Stimulated activated CD4-positive, alpha-beta T cell treated with anti-CD3 and anti-CD28 coated beads, Interleukin-12 subunit alpha, Interleukin-12 subunit beta, amount 100 ng/mL, for 4 hours (primary cell): ENCODE measurements around the gene SPATA32.

Experiments used
- DNase-seq: peaks from one replicate; pipeline ENCODE4 v3.0.0-alpha.2; 2020

The SPATA32 gene

DNA sequence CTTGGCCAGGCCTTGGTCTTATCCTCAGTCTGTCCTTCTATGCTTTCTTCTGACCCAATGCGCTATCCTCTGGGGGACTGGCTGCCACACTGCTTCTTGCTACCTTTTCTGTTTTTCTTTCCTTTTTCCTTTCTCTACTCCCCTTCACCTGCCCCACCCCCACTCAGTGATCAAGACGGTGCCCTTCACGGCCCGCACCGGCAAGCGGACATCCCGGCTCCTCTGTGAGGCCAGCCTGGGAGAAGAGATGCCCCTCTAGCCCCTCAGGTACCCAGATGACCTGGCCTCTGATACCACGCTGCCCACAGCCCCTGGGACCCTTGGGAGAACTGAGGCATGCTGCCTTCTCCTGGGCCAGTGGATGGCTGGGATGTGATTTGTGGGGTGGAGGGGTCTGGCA, 15.6 kb downstream of the SPATA32 start:
- no peak for DNase-seq

- no peak for DNase-seq
Observed at GRCh38 chr17:45244725-45245656, 16.9 kb downstream of the SPATA32 start.

GRCh38 chr17:45243750-45244149, 18.1 kb downstream of the SPATA32 start:
- DNase-seq, result no peak

DNA sequence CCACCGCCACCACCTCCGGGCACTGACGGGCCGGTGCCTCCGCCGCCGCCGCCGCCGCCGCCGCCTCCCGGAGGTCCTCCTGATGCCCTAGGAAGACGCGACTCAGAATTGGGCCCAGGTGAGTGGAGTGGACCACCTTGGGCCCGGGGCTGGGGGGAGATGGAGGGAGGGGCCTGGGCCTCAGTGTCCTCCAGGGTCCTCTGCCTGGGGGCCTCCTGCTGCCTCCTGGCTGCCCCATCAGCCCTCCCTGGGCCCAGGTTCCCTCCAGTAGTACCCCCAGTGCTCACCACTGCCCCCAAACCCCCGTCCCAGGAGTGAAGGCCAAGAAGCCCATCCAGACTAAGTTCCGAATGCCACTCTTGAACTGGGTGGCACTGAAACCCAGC, 19.9 kb downstream of the SPATA32 start:
- no peak for DNase-seq

- no peak for DNase-seq
Observed at GRCh38 chr17:45241328-45242028, 20.4 kb downstream of the SPATA32 start.

DNA sequence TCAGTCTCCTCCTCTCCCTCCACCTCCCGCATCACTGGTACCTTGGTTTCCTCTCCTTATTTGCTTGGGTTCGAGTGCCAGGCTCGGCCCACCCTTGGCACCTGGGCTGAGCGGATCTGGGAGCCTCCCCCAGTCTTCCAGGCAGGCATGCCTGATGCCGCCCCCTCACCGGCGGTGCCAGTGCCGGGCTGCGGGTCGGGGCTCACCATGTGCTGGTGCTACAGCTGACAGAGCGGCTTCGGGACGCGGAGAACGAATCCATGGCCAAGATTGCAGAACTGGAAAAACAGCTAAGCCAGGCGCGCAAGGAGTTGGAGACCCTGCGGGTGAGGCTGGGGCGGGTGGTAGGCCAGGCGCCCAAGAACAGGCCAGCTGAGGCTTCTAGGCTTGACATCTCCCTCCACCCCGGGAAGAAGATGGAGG, 21.0 kb downstream of the SPATA32 start:
- no peak for DNase-seq

GRCh38 chr17:45238155-45238774, 23.6 kb downstream of the SPATA32 start:
- DNase-seq, result no peak

GRCh38 chr17:45237686-45238085, 24.2 kb downstream of the SPATA32 start:
- DNase-seq, result no peak

GRCh38 chr17:45236282-45236606, 25.6 kb downstream of the SPATA32 start:
- DNase-seq, result no peak

GRCh38 chr17:45235416-45236281, 26.2 kb downstream of the SPATA32 start:
- peak; percentile 79 for DNase-seq

- no peak for DNase-seq
Observed at GRCh38 chr17:45234641-45235415, 27.1 kb downstream of the SPATA32 start.

DNA sequence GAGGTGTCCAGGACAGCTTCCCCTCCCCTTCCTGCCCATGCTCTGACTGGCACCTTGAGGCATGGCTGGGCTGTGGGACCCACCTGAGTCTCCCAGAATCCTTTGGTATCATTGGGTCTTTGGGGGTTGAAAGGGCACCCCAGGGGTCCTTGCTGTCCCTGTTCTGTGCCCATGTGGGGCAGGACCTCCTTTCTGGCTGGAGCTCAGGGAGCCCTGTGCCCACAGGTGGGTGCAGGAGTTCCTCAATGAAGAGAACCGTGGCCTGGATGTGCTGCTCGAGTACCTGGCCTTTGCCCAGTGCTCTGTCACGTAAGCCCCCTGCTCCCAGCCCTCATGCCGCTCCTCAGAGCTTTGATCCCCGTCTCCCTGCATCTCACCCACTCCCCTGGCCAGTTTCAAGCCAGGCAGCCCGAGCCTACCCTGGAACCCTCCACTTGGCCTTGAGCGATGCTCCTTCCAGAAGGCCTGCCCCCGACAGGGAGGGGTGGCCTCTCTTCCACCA, 28.4 kb downstream of the SPATA32 start:
- no peak for DNase-seq

DNA sequence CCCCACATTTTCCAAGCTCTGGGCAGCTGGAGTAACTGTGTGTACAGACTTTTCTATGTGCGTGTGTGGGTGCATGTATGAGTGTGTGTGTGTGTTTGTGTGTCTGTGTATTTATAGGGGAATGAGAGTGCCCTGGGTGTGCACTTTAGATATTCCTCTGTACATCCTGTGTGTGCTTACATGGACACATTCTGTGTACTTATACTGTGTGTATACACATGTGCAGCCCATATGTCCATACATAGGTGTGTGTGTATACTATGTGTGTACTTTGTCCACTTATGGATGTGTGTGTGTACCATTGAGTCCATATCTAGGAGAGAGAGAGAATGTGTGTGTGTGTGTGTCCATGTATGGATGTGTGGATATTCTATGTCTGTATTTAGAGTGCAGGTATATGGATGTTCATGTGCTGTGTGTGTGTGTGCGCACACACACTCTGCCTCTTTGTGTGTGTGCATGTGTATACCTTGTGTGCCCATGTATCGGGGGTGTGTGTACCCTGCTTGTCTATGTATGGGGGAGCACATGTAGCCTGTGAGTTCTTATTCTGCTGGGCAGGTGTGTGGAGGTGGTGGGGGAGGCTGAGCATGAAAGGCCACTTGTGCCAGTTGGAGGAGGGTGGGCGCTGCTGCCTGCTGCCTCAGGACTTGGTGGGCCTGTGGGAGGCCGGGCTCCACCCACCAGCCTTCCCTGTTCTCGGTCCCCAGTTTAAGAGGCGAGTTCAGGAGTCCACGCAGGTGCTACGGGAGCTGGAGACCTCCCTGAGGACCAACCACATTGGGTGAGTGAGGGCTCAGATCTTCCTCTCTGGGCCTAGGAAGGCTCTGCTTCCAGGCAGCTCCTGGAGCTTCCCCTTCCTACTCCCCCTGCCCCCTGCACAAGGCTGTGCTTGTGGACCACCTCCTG, 29.1 kb downstream of the SPATA32 start:
- DNase-seq, result no peak

DNA sequence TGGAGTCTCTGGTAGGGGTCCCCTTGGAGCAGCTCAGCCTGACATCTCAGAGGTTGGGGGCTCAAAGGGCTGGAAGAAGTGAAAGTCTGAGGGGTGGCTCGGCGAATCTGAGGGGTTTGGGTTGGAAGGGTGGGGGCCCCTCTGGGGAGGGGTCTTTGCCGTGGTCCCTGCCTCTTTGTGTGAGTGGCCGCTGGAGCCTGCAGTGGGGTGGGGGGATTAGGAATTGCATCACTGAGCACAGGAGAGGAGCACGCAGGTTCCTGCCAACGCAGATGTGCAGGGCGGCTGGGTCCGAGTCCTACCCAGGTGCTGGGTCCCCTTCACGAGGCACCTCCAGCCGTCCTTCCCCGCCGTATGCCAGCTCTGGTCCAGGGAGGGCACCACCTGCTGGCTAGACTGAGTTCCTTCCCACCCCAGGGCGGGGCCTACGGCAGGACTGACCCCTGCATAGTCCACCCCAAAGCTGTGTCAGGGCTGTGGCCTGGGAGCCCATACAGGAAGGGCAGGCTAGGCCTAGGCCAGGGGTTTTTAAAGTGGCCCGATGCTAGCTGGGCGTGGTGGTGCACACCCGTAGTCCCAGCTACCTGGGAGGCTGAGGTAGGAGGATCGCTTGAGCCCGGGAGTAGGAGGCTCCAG, 30.3 kb downstream of the SPATA32 start:
- no peak for DNase-seq

GRCh38 chr17:45230787-45231480, 31.0 kb downstream of the SPATA32 start:
- no peak for DNase-seq

DNA sequence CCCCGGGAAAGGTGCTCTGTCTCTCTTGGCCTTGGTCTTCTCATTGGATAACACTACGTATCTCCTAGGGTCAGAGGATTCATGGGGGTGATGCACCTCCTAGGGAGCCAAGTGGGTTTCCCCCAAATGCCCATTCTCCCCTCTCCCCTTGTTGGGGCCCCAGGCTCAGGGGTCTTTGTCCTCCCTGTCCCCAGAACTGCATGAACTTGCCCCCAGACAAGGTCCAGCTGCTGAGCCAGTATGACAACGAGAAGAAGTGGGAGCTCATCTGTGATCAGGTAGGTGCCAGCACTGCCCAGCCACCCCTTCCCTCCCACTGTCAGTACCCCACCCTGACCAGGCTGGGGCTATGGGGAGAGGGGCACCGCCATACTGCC, 31.5 kb downstream of the SPATA32 start:
- DNase-seq, result no peak

DNA sequence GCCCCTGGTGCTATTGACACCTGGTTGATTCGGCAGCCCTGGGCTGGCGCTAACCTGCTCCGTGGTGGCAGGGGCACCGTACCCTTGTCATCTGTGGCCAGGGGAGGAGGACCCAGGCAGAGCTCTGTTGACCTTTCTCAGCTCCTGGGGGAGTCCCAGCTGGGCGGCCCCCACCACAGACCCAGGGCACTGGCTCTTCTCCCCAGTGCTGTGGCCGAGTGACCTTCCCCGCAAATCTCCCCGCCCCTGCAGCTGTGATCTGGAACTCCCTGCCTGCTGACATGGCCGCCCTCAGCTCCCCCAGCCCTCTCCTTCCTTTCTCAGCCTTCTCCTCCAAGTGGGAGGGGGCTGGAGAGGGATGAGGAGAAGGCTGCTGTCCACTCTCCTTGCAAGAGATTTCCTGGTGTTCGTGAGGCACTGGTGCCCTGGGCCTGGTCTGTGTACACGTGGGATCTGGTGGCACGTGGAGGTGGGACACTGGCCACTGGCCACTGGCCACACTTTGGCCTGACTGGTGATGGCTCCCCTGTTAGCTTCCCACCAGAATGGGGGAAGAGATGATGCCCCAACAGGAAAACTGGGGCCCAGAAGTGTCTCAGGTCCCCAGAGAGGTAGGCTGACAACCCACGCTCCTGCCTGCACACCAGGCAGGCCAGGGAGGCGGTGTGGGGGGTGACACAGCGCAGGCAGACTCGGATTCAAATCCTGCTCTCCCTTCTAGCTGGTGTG, 32.0 kb downstream of the SPATA32 start:
- DNase-seq, result no peak

GRCh38 chr17:45228763-45229539, 32.9 kb downstream of the SPATA32 start:
- peak; percentile 81 for DNase-seq
